GM18526 (cell line): ENCODE results near the gene ERICH6.

Experiments
- POLR2A ChIP-seq: IDR thresholded peaks from 3 replicates; pipeline ENCODE4 v1.6.1; 2011; ENCODE audit not compliant: insufficient read length; ENCODE audit errors: extremely low read depth

Gene ERICH6

DNA sequence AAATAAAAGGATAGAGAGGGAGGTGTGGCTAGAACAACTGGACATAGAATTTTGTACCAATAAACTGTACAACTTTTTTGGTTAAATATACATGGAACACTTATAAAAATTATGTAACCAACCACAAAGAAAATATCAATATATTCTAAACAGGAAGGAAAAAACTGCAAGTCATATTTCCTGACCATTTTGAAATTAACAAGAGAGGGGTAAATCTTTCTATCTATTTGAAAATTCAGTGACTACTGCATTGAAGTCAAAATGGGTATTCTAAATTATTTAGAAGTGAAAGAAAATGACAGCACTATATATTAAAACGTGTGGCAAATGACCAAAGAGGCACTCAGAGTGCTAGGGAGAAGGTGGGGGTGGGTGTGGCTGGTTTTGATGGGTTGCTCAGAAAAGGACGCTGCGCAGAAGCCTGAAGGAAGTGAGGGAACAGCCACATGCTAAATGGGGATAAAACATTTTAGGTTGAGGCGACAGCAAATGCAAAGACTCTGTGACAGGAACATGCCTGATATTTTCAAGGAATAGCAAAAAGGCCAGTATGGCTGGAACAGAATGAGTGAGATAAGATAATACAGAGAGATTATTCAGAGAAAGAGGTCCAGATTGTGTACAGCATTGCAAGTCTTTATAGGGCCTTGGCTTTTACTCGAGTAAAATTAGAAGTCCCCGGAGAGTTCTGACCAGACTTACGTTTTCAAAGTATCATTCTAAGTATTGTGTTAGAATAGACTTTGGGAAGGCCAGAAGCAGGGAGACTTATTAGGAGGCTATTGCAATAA, 41.1 kb downstream of the ERICH6 start:
- TF ChIP-seq POLR2A: no peak

DNA sequence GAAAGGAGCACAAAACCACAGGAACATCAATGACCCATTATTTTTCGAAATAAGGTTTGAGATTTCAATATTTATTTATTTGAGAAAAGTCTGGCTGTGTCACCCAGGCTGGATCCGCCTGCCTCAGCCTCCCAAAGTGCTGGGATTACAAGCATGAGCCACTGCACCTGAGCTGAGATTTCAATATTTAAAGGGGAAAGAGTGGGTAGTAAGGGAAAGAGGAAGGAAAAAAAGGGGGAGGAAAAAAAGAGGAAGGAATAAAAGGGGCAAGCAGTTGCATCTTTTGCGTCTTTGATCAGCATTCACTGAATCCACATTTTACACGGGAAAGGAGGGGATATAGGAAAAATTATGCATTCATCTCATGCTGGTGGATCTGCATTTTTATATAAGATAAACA, 47.4 kb downstream of the ERICH6 start:
- no peak for TF ChIP-seq POLR2A

DNA sequence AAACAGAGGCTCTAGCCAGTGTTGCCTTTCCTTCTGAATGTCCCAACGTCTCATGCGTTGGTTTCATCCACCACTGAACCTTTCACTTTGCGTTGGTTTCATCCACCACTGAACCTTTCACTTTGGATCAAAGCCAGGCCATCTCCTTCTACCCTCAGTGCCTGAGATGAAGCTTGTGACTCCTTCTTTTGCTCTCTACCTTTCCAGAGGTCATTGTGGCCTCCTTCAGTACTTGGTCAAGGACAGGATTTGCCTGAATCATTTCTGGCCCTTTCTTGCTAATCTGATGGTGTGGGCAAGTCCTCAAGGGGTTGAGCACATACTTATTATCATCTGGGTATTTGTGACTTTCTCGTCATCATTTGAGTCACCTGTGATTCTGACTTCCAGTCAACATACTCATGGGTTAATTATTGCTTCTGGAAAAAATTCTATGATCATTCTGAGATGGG, 50.6 kb downstream of the ERICH6 start:
- TF ChIP-seq POLR2A: no peak

DNA sequence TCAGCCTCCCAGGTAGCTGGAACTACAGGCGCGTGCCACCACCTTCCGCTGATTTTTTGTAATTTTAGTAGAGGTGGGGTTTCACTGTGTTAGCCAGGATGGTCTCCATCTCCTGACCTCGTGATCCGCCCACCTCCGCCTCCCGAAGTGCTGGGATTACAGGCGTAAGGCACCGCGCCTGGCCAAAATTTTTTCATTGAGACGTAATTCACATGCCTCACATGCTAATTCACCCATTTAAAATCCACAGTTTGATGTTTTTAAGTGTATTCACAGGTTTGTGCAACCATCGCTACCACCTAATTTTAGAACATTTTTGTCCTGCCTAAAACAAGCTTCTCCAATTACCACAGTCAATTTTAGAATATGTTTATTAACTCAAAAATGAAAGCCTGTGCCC, 63.5 kb downstream of the ERICH6 start:
- TF ChIP-seq POLR2A: no peak

DNA sequence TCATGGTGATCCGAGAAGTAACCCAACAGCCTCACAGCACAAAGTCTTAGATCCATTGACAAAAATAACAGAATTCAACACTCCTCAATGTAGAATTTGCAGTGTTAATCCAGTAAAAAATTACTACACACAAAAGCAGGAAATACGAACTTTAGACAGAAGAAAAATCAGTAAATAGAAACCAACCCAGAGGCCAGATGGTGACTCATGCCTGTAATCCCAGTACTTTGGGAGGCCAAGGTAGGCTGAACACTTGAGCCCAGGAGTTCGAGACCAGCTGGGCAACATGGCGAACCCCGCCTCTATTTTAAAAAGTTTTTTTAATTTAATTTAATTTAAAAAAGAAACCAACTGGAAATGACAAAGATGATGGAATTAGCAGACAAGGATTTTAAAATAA, 64.5 kb downstream of the ERICH6 start:
- TF ChIP-seq POLR2A: no peak

DNA sequence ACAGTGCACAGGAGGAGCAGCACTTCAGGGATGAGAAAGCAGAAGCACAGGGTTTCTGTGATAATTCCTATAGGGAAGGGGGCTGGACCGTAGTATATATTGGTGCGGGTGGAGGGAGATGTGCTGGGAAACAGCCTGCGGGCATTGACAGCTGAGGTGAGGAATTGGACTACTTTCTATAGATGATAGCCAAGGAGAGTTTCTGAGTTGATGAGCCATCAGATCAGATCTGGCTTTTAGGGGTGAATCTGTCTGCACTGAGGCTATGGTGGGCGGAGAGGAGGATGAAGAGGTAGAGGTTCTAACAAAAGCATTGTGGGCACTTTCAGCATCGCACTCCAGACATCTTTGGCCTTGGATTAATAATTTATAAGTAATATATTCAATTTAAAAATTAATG, 67.5 kb downstream of the ERICH6 start:
- no peak for TF ChIP-seq POLR2A

DNA sequence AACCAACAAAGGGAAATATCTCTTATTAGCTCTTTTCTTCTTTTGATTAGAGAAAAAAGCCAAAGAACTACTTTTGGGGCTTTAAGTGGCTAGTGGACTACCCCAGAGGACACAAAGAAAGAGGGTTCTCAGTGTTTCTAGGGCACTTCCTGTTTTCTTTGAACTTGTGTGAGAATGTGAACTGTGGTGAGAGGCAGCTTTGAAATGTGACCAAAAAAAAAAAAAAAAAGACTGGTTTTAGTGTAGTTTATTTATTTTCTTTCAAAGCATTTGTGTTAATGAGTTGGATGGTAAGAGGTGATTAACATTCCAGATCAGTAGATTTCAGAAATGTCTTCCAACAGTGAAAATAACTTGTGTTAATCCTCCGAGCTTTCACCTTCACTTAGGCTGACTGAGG, 68.2 kb downstream of the ERICH6 start:
- no peak for TF ChIP-seq POLR2A

DNA sequence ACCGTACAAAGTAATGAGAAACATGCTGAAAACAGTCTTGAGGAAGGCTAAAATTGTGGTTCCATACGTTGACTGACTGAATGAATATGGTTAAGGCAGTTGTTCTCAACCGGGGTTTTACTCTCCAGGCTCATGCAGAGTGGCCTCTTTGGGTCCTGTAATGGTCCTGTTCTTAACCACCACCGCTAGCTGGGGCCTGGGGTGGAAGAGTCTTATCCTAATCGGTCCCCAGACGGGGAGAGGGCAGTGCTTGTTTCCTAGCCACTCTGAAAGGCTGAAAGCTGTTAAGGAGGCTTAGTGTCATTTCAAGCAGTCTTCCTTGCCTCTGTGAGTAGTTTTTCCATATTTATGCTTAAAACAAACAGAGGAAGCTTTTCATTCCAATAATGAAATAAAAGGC, 68.6 kb downstream of the ERICH6 start:
- TF ChIP-seq POLR2A: no peak

DNA sequence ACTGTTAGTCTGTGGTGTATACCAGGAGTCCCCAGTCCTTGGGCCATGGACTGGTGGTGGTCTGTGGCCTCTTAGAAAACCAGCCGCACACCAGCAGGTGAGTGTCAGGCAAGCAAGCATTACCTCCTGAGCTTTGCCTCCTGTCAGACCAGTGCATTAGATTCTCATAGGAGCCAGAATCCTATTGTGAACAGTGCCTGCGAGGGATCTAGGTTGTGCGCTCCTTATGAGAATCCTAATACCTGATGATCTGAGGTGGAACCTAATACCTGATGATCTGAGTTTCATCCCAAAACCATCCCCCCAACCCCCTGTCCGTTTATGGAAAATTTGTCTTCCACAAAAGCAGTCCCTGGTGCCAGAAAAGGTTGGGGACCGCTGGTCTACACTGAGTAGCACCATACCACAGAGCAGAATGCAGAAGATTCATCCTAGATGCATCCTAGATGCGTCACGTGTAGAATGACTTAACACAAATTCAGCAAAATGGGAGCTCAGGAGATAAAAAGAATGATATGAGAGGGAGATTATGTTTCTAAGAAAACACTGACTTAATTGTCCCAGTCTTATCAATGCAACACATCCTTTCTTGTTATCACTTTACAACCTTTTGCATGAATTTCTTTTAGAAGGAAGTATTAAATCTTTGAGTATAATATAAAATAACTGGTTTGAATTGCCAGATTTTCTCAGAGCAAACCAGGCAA, 72.1 kb downstream of the ERICH6 start:
- TF ChIP-seq POLR2A: no peak

DNA sequence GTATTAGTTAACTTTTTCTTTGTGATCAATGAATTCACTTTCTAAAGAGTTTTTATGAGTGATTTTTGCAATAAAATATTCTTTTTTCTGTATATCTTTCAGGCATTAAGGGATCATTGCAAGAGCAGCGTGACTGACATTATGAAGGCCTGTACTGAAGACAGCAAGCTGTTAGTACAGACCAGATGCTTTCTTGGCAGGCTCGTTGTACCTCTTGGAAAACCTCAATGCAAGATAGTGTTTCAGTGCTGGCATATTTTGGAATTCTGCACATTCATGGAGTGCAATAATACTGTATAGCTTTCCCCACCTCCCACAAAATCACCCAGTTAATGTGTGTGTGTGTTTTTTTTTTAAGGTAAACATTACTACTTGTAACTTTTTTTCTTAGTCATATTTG, 76.2 kb downstream of the ERICH6 start:
- no peak for TF ChIP-seq POLR2A

DNA sequence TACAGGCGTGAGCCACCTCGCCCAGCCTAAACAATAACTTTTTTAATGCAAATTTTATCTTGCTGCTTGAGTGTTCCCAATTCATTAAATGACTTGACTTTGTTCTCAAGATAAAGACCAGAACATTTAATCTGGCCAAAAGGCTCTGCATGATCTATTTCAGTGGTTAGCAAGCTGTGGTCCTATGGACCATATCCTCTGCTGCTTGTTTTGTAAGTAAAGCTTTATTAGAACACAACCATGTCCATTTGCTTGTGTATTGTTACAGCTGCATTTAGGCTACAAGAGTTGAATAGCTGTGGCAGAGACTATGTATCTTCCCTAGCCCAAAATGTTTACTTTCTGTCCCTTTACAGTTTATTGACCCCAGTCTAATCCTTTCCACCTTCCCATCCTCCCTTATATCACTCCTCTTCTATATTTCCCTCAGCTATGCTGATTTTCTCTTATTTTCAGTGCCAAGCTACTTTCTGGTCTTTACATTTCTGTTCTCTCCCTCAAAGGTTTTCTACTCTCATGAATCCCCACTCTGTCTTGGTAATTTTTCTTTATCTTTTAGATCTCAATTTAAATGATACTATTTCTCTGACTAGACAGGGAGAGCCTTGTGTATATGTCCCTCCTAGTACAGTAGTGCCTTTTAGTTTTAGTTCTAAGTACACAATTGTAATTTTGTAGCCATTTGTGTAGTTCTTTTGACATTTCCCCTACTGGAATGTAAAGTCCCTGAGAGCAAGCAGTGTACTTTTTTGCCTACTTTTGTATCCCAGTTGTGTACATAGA, 77.4 kb downstream of the ERICH6 start:
- TF ChIP-seq POLR2A: no peak

DNA sequence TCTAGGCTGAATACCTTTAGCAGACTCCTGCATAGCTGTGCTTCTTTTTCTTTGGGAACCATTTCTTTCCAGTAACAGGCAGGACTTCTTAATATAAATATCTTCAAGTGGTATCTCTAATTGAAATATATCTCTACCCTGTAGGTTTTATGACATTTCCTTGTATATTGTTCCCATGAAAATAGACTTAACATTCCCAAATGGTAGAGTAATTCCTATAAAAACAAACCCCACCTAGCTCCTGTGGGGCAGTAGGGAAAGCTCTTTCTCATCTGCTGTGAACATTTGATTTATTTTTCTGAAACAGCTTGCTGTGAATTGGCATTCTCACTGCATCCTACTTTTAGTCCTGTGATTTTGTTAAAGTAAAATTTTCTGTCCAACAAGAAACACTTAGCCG, 79.8 kb downstream of the ERICH6 start:
- TF ChIP-seq POLR2A: no peak

DNA sequence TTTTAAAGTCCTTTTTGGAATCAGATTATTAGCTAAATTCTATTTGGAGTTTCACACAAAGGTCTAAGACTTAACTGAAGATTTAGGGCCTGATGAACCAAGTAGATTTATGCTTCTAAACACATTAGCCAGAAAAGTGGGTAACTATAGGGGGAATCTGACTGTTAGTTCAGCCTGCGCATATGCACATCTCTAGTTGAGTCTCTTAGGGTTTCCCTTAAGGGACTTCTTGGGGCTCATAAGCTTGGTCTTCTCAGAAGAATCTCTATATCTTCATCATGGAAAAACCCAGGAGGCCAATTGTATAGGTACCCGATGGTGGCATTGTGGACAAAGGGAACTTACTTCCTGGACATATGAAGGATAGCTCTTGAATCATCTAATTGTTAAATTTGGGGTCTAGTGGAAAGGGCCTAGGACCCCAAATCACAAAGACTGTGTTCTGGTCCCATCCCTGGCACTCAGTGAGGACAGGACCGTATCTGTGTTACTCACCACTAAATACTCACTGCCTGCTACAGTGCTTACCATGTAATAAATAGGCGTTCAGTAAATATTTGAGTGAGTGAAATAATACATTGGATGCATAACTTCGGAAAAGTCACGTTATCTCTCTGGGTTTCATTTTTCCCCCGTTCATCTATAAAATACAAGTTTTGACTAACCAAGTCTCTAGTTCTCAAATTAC, 83.6 kb downstream of the ERICH6 start:
- no peak for TF ChIP-seq POLR2A

DNA sequence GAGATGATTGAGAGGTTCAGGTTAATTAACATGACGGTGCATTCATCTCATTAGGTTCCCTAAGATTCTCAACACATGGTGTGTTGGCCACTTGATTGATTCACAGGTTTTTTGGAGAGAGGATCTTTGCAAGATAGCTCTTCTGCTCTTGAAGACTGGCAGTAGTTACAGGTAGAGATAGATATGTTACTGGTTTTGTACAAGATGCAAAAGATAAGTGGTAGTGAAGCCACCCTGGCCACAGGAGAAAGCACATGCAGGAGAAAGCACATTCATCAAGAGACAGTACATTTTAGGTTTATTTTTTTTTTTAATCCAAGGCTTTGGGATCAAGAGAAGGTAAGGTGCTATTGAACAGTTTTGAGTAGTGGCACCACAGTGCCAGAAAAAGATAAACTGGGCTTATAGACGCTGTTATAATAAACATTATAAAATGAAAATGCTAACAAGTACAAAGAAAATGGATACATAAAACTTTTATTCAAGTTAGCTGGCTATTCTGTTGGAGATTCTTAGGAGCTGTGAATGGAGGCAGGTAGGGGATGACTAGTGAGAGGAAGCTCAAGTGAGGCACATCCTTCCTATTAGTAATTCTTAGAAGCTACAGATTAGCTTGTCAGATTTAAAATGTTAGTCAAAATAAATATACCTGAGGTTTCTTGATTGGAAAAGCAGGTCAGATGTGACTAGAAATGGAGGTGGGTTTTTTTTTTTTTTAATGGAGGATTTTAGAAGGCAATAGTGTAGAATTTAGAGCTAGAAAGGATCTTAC, 89.8 kb downstream of the ERICH6 start:
- TF ChIP-seq POLR2A: no peak

DNA sequence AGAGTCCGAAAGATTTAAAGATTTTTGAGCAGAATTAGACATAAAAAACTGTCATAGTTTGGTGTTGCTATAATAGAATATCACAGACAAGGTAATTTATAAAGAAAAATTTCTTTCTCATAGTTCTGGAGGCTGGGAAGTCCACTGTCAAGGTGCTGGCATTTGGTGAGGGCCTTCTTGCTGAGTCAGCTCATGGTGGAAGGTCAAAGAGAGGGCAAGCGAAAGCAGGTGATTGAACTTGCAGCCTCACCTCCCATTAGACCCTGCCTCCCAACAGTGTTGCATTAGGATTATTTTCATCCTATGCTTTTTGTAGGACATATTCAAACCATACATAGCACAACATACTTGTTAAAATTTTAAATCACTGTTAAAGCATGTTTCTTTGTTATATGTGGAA, 90.7 kb downstream of the ERICH6 start:
- TF ChIP-seq POLR2A: no peak
